GM18511 (cell line): ENCODE measurements around the gene GPX3.

ENCODE experiments used
- ATAC-seq: cut with Tn5 transposase; IDR thresholded peaks from one replicate; pipeline ENCODE4 v1.9.1; 2021; ENCODE audit warnings: mild to moderate bottlenecking, moderate library complexity; ENCODE audit not compliant: unreplicated experiment

GPX3 gene

DNA sequence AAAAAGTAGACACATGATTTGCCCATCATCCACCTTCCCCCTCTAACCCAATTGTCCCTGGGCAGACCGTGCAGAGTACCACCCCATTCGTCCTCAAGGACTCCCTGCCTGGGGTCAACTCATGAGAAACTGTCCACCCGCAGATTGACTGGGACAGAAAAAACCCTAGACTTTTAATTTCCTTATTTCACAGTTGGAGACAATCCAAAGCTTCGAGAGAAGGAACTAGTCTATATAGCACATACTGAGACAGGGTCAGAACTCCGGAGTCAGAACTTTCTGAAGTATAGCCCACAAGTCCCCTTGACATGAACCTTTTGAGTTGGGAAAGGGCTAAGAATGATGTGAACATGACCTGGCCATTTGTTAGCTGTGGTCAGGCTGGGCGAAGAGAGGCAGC, 7.5 kb upstream of the GPX3 start:
- ATAC-seq: no peak

DNA sequence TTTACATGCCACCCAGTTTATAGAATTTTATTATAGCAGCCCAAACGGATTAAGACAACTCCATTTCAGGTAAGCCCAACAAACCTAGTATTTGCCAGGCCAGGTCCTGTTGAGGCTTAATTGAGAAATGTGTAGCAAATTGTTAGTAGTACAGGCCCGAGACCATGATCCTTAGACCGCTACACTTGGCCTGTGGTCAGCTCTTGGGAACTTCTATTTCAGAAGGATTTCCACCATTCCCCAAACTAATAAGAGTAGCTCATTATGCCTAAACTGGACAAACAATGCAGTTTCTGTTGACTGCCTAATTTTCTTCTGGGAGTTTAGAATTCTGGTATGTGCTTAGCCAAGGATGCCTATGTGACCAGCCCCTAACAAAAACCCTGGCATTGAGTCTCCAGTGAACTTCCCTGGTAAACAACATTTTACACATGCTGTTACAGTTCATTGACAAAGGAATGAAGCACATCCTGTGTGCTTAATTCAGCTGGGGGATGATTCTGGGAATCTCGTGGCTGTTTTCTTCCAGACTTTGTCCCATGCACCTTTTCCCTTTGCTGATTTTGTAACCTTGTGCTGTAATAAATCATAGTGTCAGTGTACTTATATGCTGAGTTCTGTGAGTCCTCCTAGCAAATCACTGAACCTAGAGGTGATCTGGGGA, 5.6 kb upstream of the GPX3 start:
- ATAC-seq: no peak

DNA sequence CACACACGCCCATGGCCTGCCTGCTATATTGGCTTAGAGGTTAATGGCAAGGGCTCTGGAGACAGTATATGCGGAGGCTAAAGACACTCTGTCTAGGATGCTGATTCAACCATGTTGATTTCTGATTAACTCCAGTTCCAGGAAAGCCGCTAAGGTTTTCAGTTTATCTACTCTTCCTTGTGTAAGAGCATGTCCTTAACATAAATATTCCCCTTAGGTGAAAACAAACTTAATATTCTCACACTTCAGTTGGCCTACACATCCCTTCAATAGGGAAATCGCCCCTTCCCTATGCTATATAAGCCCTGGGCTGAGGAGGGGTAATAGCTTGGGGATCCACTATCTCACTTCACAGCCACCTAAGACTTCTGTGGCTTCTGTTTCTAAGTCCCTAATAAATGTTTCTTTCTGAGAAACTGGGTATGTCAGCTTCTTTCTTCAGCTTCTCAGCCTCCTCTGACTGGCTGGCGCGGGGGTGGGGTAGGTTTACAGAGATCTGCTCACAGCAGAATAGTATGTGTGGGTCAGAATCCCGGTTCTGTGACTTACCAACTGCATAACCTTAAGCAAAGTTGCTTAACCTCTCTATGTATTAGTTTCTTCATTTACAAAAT, 4.3 kb upstream of the GPX3 start:
- no peak for ATAC-seq

GRCh38 chr5:151016700-151017099, 3.7 kb upstream of the GPX3 start:
- no peak for ATAC-seq

GRCh38 chr5:151017897-151018296, 2.5 kb upstream of the GPX3 start:
- no peak for ATAC-seq

- no peak for ATAC-seq
Observed at GRCh38 chr5:151018846-151019245, 1.5 kb upstream of the GPX3 start.

GRCh38 chr5:151019331-151019730, 1.1 kb upstream of the GPX3 start:
- ATAC-seq: no peak

DNA sequence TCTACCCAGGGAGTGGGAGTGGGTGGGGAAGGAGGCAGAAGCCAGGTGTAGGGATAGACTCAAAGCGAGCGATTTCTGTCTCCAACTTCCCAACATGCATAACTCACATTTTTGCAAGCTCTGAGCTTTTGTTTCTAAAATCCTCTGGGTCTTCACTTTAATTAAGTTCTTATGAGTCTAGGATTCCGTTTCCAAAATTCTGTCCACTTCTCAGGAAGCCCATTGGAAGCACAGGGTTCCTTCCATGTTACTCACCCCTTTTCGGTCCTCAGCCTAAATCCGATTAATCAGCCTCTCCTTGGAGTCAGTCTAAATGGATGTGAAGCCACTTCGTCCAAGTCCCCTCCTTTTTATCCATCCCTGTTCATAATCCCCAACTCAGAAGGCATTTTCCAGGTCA, 1.4 kb downstream of the GPX3 start:
- no peak for ATAC-seq

- ATAC-seq: no peak
Observed at GRCh38 chr5:151022511-151023018, 2.2 kb downstream of the GPX3 start.

- ATAC-seq: no peak
Observed at GRCh38 chr5:151023047-151023615, 2.7 kb downstream of the GPX3 start.

DNA sequence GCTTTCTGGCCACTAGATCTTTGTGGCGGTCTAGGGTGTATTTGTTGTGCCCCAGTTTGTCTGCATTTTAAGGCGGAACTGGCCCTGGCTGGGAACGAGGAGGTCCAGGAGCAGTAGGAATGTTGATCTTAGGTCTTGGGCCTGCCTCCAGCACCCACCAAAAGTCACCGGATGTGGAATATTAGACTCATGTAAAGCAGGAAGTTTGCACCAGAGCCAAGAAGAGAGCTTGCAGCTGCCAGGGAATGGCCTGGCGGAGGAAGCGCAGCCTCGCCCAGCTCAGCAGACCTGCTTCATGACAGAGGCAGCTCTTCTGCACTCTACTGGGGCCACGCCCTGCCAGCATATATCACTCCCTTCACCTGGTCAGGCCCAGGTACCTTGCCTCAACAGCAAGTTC, 3.3 kb downstream of the GPX3 start:
- no peak for ATAC-seq

DNA sequence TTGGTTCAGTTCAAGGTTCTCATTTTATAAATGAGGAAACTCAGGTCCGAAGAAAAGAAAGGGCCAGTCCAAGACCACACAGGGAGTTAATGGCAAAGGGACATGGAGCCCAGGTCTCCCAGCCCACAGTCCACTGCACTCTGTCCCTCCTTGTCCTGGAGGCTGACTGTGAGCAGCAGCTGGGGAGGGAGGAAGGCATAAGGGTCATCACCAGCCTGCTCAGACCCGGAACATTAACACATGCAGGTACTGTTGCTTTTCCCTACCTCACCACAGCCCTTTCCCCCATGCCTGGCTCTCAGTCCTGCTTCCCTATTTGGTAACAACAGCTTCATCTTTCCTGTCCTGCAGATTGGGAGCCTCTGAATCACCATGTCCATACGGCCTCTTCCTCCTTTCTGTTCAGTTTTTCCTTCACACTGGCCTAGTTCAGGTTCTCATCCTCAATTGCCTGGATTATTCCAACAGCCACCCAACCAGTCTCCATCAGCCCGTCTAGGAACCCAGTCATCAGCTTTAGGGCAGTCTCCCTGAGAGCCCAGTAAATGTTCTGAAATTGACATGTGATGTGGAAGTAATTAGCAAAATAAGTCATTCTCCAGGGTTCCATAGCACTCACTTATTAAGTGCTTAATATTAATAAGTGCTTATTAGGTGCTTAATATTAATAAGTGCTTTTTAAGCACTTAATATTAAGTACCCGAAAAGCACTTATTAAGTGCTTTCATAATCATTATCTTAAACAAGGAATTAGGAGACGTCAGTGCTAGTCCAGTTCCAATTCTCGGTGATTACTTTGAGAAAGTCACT, 4.3 kb downstream of the GPX3 start:
- ATAC-seq: no peak

GRCh38 chr5:151025250-151025606, 4.8 kb downstream of the GPX3 start:
- ATAC-seq: no peak

GRCh38 chr5:151026088-151026487, 5.7 kb downstream of the GPX3 start:
- ATAC-seq: no peak

- ATAC-seq: no peak
Observed at GRCh38 chr5:151026679-151027078, 6.3 kb downstream of the GPX3 start.

GRCh38 chr5:151027961-151028479, 7.6 kb downstream of the GPX3 start:
- no peak for ATAC-seq

- ATAC-seq: no peak
Observed at GRCh38 chr5:151028717-151029116, 8.3 kb downstream of the GPX3 start.

DNA sequence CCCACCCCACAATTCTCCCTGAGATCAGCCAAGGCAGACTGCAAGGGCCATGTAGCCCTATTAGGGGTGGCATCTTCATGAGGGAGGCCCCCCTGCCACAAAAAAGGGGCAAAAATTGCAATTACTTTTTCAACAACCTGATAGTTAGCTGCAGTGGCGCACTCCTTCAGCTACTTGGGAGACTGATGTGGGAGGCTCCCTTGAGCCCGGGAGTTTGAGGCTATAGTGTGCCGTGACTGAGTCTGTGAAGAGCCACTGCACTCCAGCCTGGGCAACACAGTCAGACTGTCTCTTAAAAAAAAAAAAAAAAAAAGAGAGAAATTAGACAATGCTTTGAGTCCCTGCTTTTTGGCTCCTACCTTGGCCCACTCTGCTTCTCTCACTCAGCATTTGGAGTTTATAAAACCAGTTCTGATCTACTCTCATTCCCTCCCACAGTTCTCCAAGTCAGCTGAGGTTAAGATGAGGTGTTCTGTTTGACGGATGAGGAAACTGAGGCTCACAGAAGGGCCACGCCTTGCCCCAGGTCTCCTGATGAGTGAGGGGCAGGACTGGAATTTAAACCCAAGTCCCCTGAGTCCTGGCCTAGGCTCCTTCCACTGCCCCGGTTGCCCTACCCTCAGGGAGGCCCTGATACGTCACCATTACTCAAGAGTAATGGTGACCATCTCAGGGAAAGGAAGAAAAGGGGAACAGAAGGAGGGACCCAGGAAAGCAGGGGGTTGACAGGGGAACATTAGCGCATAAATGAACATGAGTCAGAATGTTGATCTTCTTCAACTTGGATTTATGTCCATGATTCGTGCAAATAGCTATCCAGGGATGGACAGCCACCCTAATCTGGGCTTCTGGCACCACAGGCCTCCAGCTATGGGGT, 9.0 kb downstream of the GPX3 start:
- no peak for ATAC-seq

- no peak for ATAC-seq
Observed at GRCh38 chr5:151030056-151030336, 9.6 kb downstream of the GPX3 start.

- no peak for ATAC-seq
Observed at GRCh38 chr5:151030379-151030778, 10.0 kb downstream of the GPX3 start.

DNA sequence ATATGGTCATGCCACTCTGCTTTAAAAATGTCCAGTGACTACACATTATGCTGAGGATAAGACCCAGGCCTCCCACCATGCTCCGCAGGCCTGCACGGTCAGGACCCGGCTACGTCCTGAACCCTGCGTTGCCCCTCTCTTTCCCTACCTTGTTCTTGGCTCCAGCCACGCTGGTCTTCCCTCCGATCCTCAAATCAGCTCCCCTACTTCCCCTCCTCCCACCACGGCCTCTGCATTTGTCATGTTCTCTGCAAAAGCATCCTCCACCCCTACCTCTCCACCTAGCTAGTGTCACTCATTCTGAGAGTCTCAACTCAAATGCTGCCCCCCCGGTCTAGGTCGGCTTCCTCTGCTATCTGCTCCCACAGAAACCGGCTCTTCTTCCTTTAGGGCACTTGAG, 11.2 kb downstream of the GPX3 start:
- ATAC-seq: no peak
